Measurements from ENCODE around the gene SHOC2.

SHOC2 gene

GRCh38 chr10:110971638-110972037 lies 52.2 kb downstream of the SHOC2 start:
- POLR2A ChIA-PET = no interaction called here
- CTCF ChIA-PET = interaction anchor here (1.2 kb wide), 1 partner anchor 10 kb away, joined by 3 read pairs; no protein-coding TSS in a partner anchor
- no peak for DNase-seq (ENCODE audit: extremely low spot score)
- no peak for TF ChIP-seq CTCF (IDR thresholded peaks at IDR 0.05; ENCODE audit: control extremely low read depth, extremely low read depth, low read depth, missing control alignments)

GRCh38 chr10:110972231-110973134 lies 53.1 kb downstream of the SHOC2 start:
- TF ChIP-seq CTCF (IDR thresholded peaks at IDR 0.05; ENCODE audit: control extremely low read depth, extremely low read depth, low read depth, missing control alignments) = no peak
- ChIA-PET POLR2A (no interaction called here), CTCF (interaction anchor here (1.2 kb wide), 1 partner anchor 11 kb away, joined by 3 read pairs; no protein-coding TSS in a partner anchor)
- DNase-seq (ENCODE audit: extremely low spot score) = no peak

- DNase-seq (ENCODE audit: extremely low spot score) = no peak
- ChIA-PET CTCF (no interaction called here), POLR2A (no interaction called here)
- TF ChIP-seq CTCF (IDR thresholded peaks at IDR 0.05; ENCODE audit: control extremely low read depth, extremely low read depth, low read depth, missing control alignments) = no peak
These were observed 54.0 kb downstream of the SHOC2 start for GRCh38 chr10:110973400-110973799.

GRCh38 chr10:110976577-110976976 lies 57.2 kb downstream of the SHOC2 start:
- POLR2A ChIA-PET = no interaction called here
- TF ChIP-seq CTCF (IDR thresholded peaks at IDR 0.05; ENCODE audit: control extremely low read depth, extremely low read depth, low read depth, missing control alignments) = no peak
- CTCF ChIA-PET = interaction anchor here (1.6 to 1.7 kb wide), 2 partner anchors 14 to 29 kb away, joined by 3 to 4 read pairs; no protein-coding TSS in a partner anchor
- DNase-seq (ENCODE audit: extremely low spot score) = no peak

- ChIA-PET CTCF (interaction anchor here (1.6 to 1.7 kb wide), 3 partner anchors 15 to 30 kb away, joined by 3 to 4 read pairs (median 4); no protein-coding TSS in a partner anchor), POLR2A (no interaction called here)
- DNase-seq (ENCODE audit: extremely low spot score) = no peak
These were observed 58.3 kb downstream of the SHOC2 start for GRCh38 chr10:110977662-110978061.

GRCh38 chr10:110978204-110978603 lies 58.8 kb downstream of the SHOC2 start:
- ChIA-PET POLR2A (no interaction called here), CTCF (interaction anchor here (1.7 to 1.8 kb wide), 2 partner anchors 27 to 50 kb away, joined by 4 to 6 read pairs; no protein-coding TSS in a partner anchor)
- no peak for TF ChIP-seq CTCF (IDR thresholded peaks at IDR 0.05; ENCODE audit: control extremely low read depth, extremely low read depth, low read depth, missing control alignments)
- DNase-seq (ENCODE audit: extremely low spot score) = no peak

More at GRCh38 chr10:110977662-110978061, 58.3 kb downstream of the SHOC2 start:
- no peak for TF ChIP-seq CTCF (IDR thresholded peaks at IDR 0.05; ENCODE audit: control extremely low read depth, extremely low read depth, low read depth, missing control alignments)
